H9 (cell line): ENCODE measurements around the gene EPS15. TPM values are rescaled to one million over a fixed set of nuclear protein-coding genes. Genes with fewer than 3 reads are reported as not detected.

Source experiments
- DNase-seq: peaks from one replicate; pipeline ENCODE4 v3.0.0-alpha.2; 2017
- H2AFZ ChIP-seq: one replicate; pipeline ENCODE4 v1.6.1; 2013; ENCODE audit warnings: mild to moderate bottlenecking, low read length, control low read depth, moderate library complexity
- H2AK5ac ChIP-seq: 2 replicates; pipeline ENCODE4 v1.6.1; 2013; ENCODE audit warnings: low read length, control low read depth, mixed read lengths; ENCODE audit not compliant: insufficient read length
- H2BK120ac ChIP-seq: one replicate; pipeline ENCODE4 v1.6.1; 2013; ENCODE audit warnings: low read depth, mild to moderate bottlenecking, low read length, control low read depth, inconsistent platforms; ENCODE audit not compliant: poor library complexity, severe bottlenecking
- H2BK12ac ChIP-seq: 2 replicates; pipeline ENCODE4 v1.6.1; 2013; ENCODE audit warnings: low read length, control low read depth, mixed read lengths, low read depth; ENCODE audit not compliant: insufficient read length
- H2BK15ac ChIP-seq: 2 replicates; pipeline ENCODE4 v1.6.1; 2013; ENCODE audit warnings: low read depth, low read length, control low read depth
- H2BK20ac ChIP-seq: one replicate; pipeline ENCODE4 v1.6.1; 2013; ENCODE audit warnings: low read depth, mild to moderate bottlenecking, low read length, control low read depth, inconsistent platforms; ENCODE audit not compliant: poor library complexity, severe bottlenecking
- H2BK5ac ChIP-seq: 2 replicates; pipeline ENCODE4 v1.6.1; 2013; ENCODE audit warnings: low read length, control low read depth, mixed read lengths; ENCODE audit not compliant: insufficient read length
- H3K14ac ChIP-seq: 2 replicates; pipeline ENCODE4 v1.6.1; 2013; ENCODE audit warnings: low read length, control low read depth; ENCODE audit not compliant: insufficient read depth
- H3K18ac ChIP-seq: 2 replicates; pipeline ENCODE4 v1.6.1; 2013; ENCODE audit warnings: low read depth, mild to moderate bottlenecking, mixed read lengths, low read length, control low read depth; ENCODE audit not compliant: insufficient read length
- H3K23ac ChIP-seq: 2 replicates; pipeline ENCODE4 v1.6.1; 2013; ENCODE audit warnings: low read length, control low read depth, mixed read lengths, low read depth; ENCODE audit not compliant: insufficient read length
- H3K23me2 ChIP-seq: 2 replicates; pipeline ENCODE4 v1.6.1; 2013; ENCODE audit warnings: low read depth, mild to moderate bottlenecking, mixed read lengths, low read length, control low read depth; ENCODE audit not compliant: insufficient read length, poor library complexity, severe bottlenecking
- H3K27ac ChIP-seq: 2 replicates; pipeline ENCODE4 v1.5.1; 2013; ENCODE audit warnings: low read length, control low read depth, mixed read lengths, low read depth; ENCODE audit not compliant: insufficient read length
- H3K27me3 ChIP-seq: 2 replicates; pipeline ENCODE4 v1.6.1; 2013; ENCODE audit warnings: low read length, control low read depth, inconsistent platforms; ENCODE audit not compliant: insufficient read depth
- H3K4ac ChIP-seq: 2 replicates; pipeline ENCODE4 v1.6.1; 2013; ENCODE audit warnings: low read depth, mild to moderate bottlenecking, control low read depth, inconsistent platforms, low read length, moderate library complexity
- H3K4me1 ChIP-seq: 2 replicates; pipeline ENCODE4 v1.6.1; 2013; ENCODE audit warnings: low read length, control low read depth, inconsistent platforms; ENCODE audit not compliant: insufficient read depth
- H3K4me2 ChIP-seq: 2 replicates; pipeline ENCODE4 v1.6.1; 2013; ENCODE audit warnings: low read length, control low read depth, mixed read lengths; ENCODE audit not compliant: insufficient read length, insufficient read depth
- H3K56ac ChIP-seq: 2 replicates; pipeline ENCODE4 v1.6.1; 2013; ENCODE audit warnings: low read depth, mild to moderate bottlenecking, mixed read lengths, low read length, control low read depth; ENCODE audit not compliant: insufficient read length
- H3K79me1 ChIP-seq: 2 replicates; pipeline ENCODE4 v1.6.1; 2013; ENCODE audit warnings: low read depth, mild to moderate bottlenecking, moderate library complexity, low read length, control low read depth, inconsistent platforms; ENCODE audit not compliant: insufficient read depth, poor library complexity, severe bottlenecking
- H3K79me2 ChIP-seq: 2 replicates; pipeline ENCODE4 v1.6.1; 2013; ENCODE audit warnings: low read length, control low read depth, inconsistent platforms; ENCODE audit not compliant: insufficient read depth
- H3K9ac ChIP-seq: 2 replicates; pipeline ENCODE4 v1.6.1; 2013; ENCODE audit warnings: low read length, control low read depth, mixed read lengths; ENCODE audit not compliant: insufficient read length; ENCODE audit errors: extremely low read depth
- H3K9me3 ChIP-seq: one replicate; pipeline ENCODE4 v1.6.1; 2013; ENCODE audit warnings: low read depth, low read length, inconsistent platforms; ENCODE audit not compliant: control insufficient read depth
- H3T11ph ChIP-seq: one replicate; pipeline ENCODE4 v1.6.1; 2013; ENCODE audit warnings: mild to moderate bottlenecking, low read length, control low read depth, inconsistent platforms
- H4K20me1 ChIP-seq: one replicate; pipeline ENCODE4 v1.6.1; 2013; ENCODE audit not compliant: control insufficient read depth, insufficient read length, insufficient read depth
- H4K5ac ChIP-seq: 2 replicates; pipeline ENCODE4 v1.6.1; 2013; ENCODE audit warnings: low read depth, mild to moderate bottlenecking, mixed read lengths, low read length, control low read depth; ENCODE audit not compliant: insufficient read length
- H4K8ac ChIP-seq: replicated peaks from 2 replicates; pipeline ENCODE4 v1.6.1; 2013; ENCODE audit warnings: low read length, control low read depth, mixed read lengths, low read depth; ENCODE audit not compliant: insufficient read length
- H4K91ac ChIP-seq: 2 replicates; pipeline ENCODE4 v1.6.1; 2013; ENCODE audit warnings: low read depth, mild to moderate bottlenecking, moderate library complexity, mixed read lengths, low read length, control low read depth; ENCODE audit not compliant: insufficient read length
- H3K27ac Mint-ChIP-seq, 3 experiments: 2 replicates in 2 of 3; 3 replicates in 1 of 3; pipeline ENCODE4 v1.8.0; 2020 to 2021; ENCODE audit warnings: mixed read lengths in 3 of 3, mild to moderate bottlenecking in 1 of 3, moderate library complexity in 1 of 3
- H3K27me3 Mint-ChIP-seq: 2 replicates; pipeline ENCODE4 v1.8.0; 2021; ENCODE audit warnings: low read depth, mild to moderate bottlenecking, moderate library complexity, mixed read lengths
- H3K36me3 Mint-ChIP-seq, 3 experiments: 2 replicates in 2 of 3; 3 replicates in 1 of 3; pipeline ENCODE4 v1.8.0; 2020 to 2021; ENCODE audit warnings: low read depth in 3 of 3, mixed read lengths in 3 of 3; ENCODE audit not compliant: insufficient read depth in 1 of 3
- H3K4me1 Mint-ChIP-seq, 2 experiments: 2 replicates each; pipeline ENCODE4 v1.8.0; 2020; ENCODE audit warnings: mixed read lengths in 2 of 2
- H3K4me3 Mint-ChIP-seq, 2 experiments: 2 replicates in 1 of 2; 3 replicates in 1 of 2; pipeline ENCODE4 v1.8.0; 2020 to 2021; ENCODE audit warnings: mild to moderate bottlenecking in 2 of 2, mixed read lengths in 2 of 2, moderate library complexity in 1 of 2
- H3K9me3 Mint-ChIP-seq, 2 experiments: 2 replicates in 1 of 2; 3 replicates in 1 of 2; pipeline ENCODE4 v1.8.0; 2020; ENCODE audit warnings: mild to moderate bottlenecking in 2 of 2, mixed read lengths in 2 of 2, moderate library complexity in 1 of 2
- CTCF ChIP-seq: fragments of 200-600 bp; sonication (generic); conservative IDR thresholded peaks from 3 replicates; pipeline ENCODE4 v1.8.0; 2021; ENCODE audit warnings: antibody characterized with exemption, mild to moderate bottlenecking
- WGBS: extraction: QIAGEN DNeasy Blood & Tissue Kit; methylation state at CpG from one replicate; pipeline ENCODE4 v1.1.7; 2013; ENCODE audit warnings: missing lambda C conversion rate, low lambda C conversion rate, mixed read lengths; ENCODE audit not compliant: insufficient read length; ENCODE audit errors: extremely low coverage; 5-methylcytosine and 5-hydroxymethylcytosine counted together
- total RNA-seq: library from RNA; stranded (reverse); gene quantifications from 2 replicates; pipeline ENCODE4 v1.2.1, GENCODE V29; 2021

Gene EPS15
- total RNA-seq, 1 experiment from 2014 or later = 44.1 TPM

- no peaks in the 10 kb centered on the region for H4K20me1 ChIP-seq
- no peaks in the 10 kb centered on the region for H3K9me3 ChIP-seq
- TF ChIP-seq CTCF = no peak
- H2BK5ac ChIP-seq = no peak overlapping the region
- no peaks in the 10 kb centered on the region for H3K4me1 ChIP-seq
- no peak overlapping the region for H3K14ac ChIP-seq
- no peak overlapping the region for H2BK15ac ChIP-seq
- H3K56ac ChIP-seq = no peak overlapping the region
- no peak overlapping the region for H3K18ac ChIP-seq
- no peak overlapping the region for H2BK12ac ChIP-seq
- no peak overlapping the region for H3K27ac ChIP-seq
- H3K23me2 ChIP-seq = no peaks in the 10 kb centered on the region
- no peak overlapping the region for H2AK5ac ChIP-seq
- no peak overlapping the region for H3K23ac ChIP-seq
- no peaks in the 10 kb centered on the region for H3K36me3 Mint-ChIP-seq
- no peak overlapping the region for H2BK20ac ChIP-seq
- no peak overlapping the region for H4K5ac ChIP-seq
- H3K27me3 Mint-ChIP-seq = peaks cover 6% of the 10 kb centered on the region; the same call in 1 of the 2 replicates
- H3K4ac ChIP-seq = no peak overlapping the region
- H3K79me1 ChIP-seq = no peaks in the 10 kb centered on the region
- DNase-seq = no peak
- no peak overlapping the region for H2BK120ac ChIP-seq
- no peak overlapping the region for H3T11ph ChIP-seq
- WGBS = no CpG with 5 or more reads among the region's 4 CpGs
- H2AFZ ChIP-seq = no peak overlapping the region
- no peak overlapping the region for H3K4me2 ChIP-seq
- H3K9me3 Mint-ChIP-seq = no peaks in the 10 kb centered on the region
- no peak overlapping the region for H3K9ac ChIP-seq
- peaks cover 16 to 29% of the 10 kb centered on the region in 2 experiments for H3K4me1 Mint-ChIP-seq
- no peak overlapping the region for H3K4me3 Mint-ChIP-seq
- H3K79me2 ChIP-seq = no peaks in the 10 kb centered on the region
- no peak overlapping the region for H3K27ac Mint-ChIP-seq
- H3K27me3 ChIP-seq = no peaks in the 10 kb centered on the region
- H4K8ac ChIP-seq = no peak overlapping the region
- H4K91ac ChIP-seq = no peak overlapping the region
These were observed 196.5 kb downstream of the EPS15 start for GRCh38 chr1:51322417-51323101.
